Stimulated activated CD8-positive, alpha-beta memory T cell treated with anti-CD3 and anti-CD28 coated beads, Interleukin-7, amount 100 ng/mL, for 4 hours (primary cell): ENCODE results near the gene IMPA2.
"Not testable (repeated sequence)": the region's sequence is repeated elsewhere in the genome, so short reads cannot be mapped to it uniquely, and the experiment has no call there.

Experiments
- DNase-seq, 2 donors: peaks; one replicate each; pipeline ENCODE4 v3.0.0-alpha.2; 2020; ENCODE audit warnings: low read depth in 2 of 2

IMPA2 gene

GRCh38 chr18:11981192-11981542 lies at the start of gene IMPA2:
IMPA2 (plus strand) TSS chr18:11981507; CDS start chr18:11981670, 163 bp downstream.
- DNase-seq = peak in 1 of 2 donors; percentile 91

GRCh38 chr18:11932393-11932792 lies 48.9 kb upstream of the IMPA2 start:
- no peak for DNase-seq

- DNase-seq = peak; percentile 42 to 56
Observed at GRCh38 chr18:11937874-11938478, 43.3 kb upstream of the IMPA2 start.

- DNase-seq = no peak
Observed at GRCh38 chr18:11940956-11941355, 40.4 kb upstream of the IMPA2 start.

- DNase-seq = no peak
Observed at GRCh38 chr18:11943551-11943950, 37.8 kb upstream of the IMPA2 start.

- DNase-seq = no peak
Observed at GRCh38 chr18:11944252-11944651, 37.1 kb upstream of the IMPA2 start.

- no peak for DNase-seq
Observed at GRCh38 chr18:11944786-11945185, 36.5 kb upstream of the IMPA2 start.

- DNase-seq = not testable (repeated sequence)
Observed at GRCh38 chr18:11945834-11946659, 35.3 kb upstream of the IMPA2 start.

GRCh38 chr18:11946756-11947155 lies 34.6 kb upstream of the IMPA2 start:
- no peak for DNase-seq

- DNase-seq = peak; percentile 50 to 52
Observed at GRCh38 chr18:11947214-11948191, 33.8 kb upstream of the IMPA2 start.

GRCh38 chr18:11948852-11949523 lies 32.3 kb upstream of the IMPA2 start:
- no peak for DNase-seq

- DNase-seq = no peak
Observed at GRCh38 chr18:11950824-11951223, 30.5 kb upstream of the IMPA2 start.

GRCh38 chr18:11951390-11951851 lies 29.9 kb upstream of the IMPA2 start:
- no peak for DNase-seq

- no peak for DNase-seq
Observed at GRCh38 chr18:11953113-11953512, 28.2 kb upstream of the IMPA2 start.

GRCh38 chr18:11955239-11956029 lies 25.9 kb upstream of the IMPA2 start:
- DNase-seq = no peak

GRCh38 chr18:11956371-11957308 lies 24.7 kb upstream of the IMPA2 start:
- DNase-seq = no peak

GRCh38 chr18:11957636-11958035 lies 23.7 kb upstream of the IMPA2 start:
- DNase-seq = no peak

- DNase-seq = not testable (repeated sequence)
Observed at GRCh38 chr18:11959651-11960050, 21.7 kb upstream of the IMPA2 start.

GRCh38 chr18:11960743-11961380 lies 20.4 kb upstream of the IMPA2 start:
- DNase-seq = no peak
